Tibial nerve (tissue), 4 donors: ENCODE results near the gene STMND1. TPM values are rescaled to one million over a fixed set of nuclear protein-coding genes. Genes with fewer than 3 reads are reported as not detected.
"Not testable (repeated sequence)": the region's sequence is repeated elsewhere in the genome, so short reads cannot be mapped to it uniquely, and the experiment has no call there.

ENCODE experiments used
- DNase-seq, 2 donors: peaks; one replicate each; pipeline ENCODE4 v3.0.0-alpha.2; 2019; ENCODE audit warnings: low spot score in 2 of 2
- H3K27ac ChIP-seq, 4 donors: fragments of 200-600 bp; sonication (generic) in 3 of 4; one replicate each; pipeline ENCODE4 v1.5.1; 2017 to 2019; ENCODE audit warnings: mild to moderate bottlenecking in 1 of 4
- H3K27me3 ChIP-seq, 2 donors: fragments of 200-600 bp; sonication (generic) in 1 of 2; one replicate each; pipeline versions ENCODE4 v1.5.1 to v1.6.0; 2017 to 2019
- H3K36me3 ChIP-seq, 3 donors: fragments of 200-600 bp; sonication (generic); one replicate each; pipeline ENCODE4 v1.5.1; 2018 to 2019
- H3K4me1 ChIP-seq, 4 donors: fragments of 200-600 bp; sonication (generic) in 3 of 4; one replicate each; pipeline ENCODE4 v1.5.1; 2017 to 2019
- H3K4me3 ChIP-seq, 4 donors: fragments of 200-600 bp; sonication (generic) in 3 of 4; one replicate each; pipeline ENCODE4 v1.5.1; 2017 to 2019; ENCODE audit warnings: mild to moderate bottlenecking in 1 of 4, moderate library complexity in 1 of 4
- H3K9me3 ChIP-seq, 4 donors: fragments of 200-600 bp; sonication (generic) in 3 of 4; one replicate each; pipeline ENCODE4 v1.5.1; 2017 to 2019
- EP300 ChIP-seq, 2 donors: sonication (generic); formaldehyde crosslinking; IDR thresholded peaks; one replicate each; pipeline ENCODE4 v1.6.1; 2017; ENCODE audit warnings: antibody characterized with exemption in 2 of 2, mild to moderate bottlenecking in 1 of 2
- POLR2A ChIP-seq, 2 donors: fragments of 450-650 bp; IDR thresholded peaks; one replicate each; pipeline ENCODE4 v1.6.1; 2017; ENCODE audit warnings: antibody characterized with exemption in 2 of 2, mild to moderate bottlenecking in 2 of 2, moderate library complexity in 2 of 2
- WGBS, 2 donors: methylation state at CpG; one replicate each; pipeline ENCODE4 v1.1.5; 2018; 5-methylcytosine and 5-hydroxymethylcytosine counted together
- total RNA-seq, 4 donors: library from RNA; depleted of rRNA; stranded (reverse); fragments of >200 nt; gene quantifications; one replicate each; pipeline ENCODE4 v1.1.0, GENCODE V29; 2016
- TF ChIP-seq, protein P1 (sequence below), 5 experiments: fragments of 200-600 bp in 3 of 5; fragments of 450-650 bp in 2 of 5; sonication (generic) in 3 of 5; IDR thresholded peaks; one replicate each; pipeline ENCODE4 v1.5.1; 2016 to 2019; ENCODE audit warnings: antibody characterized with exemption in 5 of 5, mild to moderate bottlenecking in 3 of 5, moderate library complexity in 2 of 5

Gene STMND1
- total RNA-seq, 4 donors from 2014 or later = not detected

DNA sequence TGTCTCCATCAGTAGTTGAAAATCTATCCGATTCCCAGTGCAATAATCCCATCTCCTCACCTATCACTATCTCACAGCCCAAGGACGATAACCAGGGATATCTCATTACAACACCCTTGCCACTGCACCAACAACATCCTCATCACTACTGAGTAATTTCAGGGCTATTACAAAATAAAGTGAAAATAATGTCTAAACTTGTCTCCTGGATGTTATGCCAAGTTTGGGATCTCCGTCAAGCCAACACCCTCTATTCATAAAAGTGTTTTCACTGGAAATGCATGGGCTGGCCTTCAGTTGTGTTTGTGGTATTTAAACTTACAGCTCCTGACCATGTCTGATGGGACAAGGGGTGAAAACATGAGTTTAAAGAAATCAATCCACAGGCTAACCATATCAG is 42.0 kb upstream of the STMND1 start:
- H3K27ac ChIP-seq = no peak overlapping the region
- H3K4me3 ChIP-seq = no peak overlapping the region
- H3K36me3 ChIP-seq = no peaks in the 10 kb centered on the region
- WGBS, 2 donors = 79 to 80% methylated on average over 3 of the region's 3 CpGs
- H3K9me3 ChIP-seq = no peaks in the 10 kb centered on the region
- no peak for TF ChIP-seq POLR2A (IDR thresholded peaks at IDR 0.05)
- TF ChIP-seq, protein P1, sequence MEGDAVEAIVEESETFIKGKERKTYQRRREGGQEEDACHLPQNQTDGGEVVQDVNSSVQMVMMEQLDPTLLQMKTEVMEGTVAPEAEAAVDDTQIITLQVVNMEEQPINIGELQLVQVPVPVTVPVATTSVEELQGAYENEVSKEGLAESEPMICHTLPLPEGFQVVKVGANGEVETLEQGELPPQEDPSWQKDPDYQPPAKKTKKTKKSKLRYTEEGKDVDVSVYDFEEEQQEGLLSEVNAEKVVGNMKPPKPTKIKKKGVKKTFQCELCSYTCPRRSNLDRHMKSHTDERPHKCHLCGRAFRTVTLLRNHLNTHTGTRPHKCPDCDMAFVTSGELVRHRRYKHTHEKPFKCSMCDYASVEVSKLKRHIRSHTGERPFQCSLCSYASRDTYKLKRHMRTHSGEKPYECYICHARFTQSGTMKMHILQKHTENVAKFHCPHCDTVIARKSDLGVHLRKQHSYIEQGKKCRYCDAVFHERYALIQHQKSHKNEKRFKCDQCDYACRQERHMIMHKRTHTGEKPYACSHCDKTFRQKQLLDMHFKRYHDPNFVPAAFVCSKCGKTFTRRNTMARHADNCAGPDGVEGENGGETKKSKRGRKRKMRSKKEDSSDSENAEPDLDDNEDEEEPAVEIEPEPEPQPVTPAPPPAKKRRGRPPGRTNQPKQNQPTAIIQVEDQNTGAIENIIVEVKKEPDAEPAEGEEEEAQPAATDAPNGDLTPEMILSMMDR (IDR thresholded peaks at IDR 0.05) = no peak
- H3K4me1 ChIP-seq = no peaks in the 10 kb centered on the region
- H3K27me3 ChIP-seq = no peaks in the 10 kb centered on the region
- no peak for DNase-seq

DNA sequence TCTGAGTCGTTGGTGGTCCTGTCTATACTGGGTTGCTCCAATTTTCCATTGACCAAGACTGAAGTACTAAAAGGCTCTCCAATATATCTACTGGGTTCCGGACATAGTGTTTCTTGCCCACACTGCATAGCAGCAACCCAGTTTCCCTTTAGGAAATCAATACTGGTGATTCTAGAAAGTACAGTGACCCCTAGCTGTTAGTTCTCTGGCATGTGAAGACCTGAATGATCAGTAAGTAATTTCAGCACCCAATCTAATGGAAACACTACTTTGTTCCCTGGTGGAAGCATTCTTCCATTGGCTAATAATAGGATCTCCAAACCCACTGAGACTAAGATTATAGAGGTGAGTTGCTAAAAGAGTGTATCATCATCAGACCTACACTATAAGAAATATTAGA is 40.8 kb upstream of the STMND1 start:
- H3K4me3 ChIP-seq = no peak overlapping the region
- no peaks in the 10 kb centered on the region for H3K4me1 ChIP-seq
- H3K36me3 ChIP-seq = no peaks in the 10 kb centered on the region
- no peak for DNase-seq
- TF ChIP-seq EP300 (IDR thresholded peaks at IDR 0.05) (no peak), POLR2A (IDR thresholded peaks at IDR 0.05) (no peak)
- TF ChIP-seq, protein P1 (IDR thresholded peaks at IDR 0.05) = no peak
- H3K27ac ChIP-seq = no peak overlapping the region
- WGBS, 2 donors = 90 to 91% methylated on average over 2 of the region's 2 CpGs
- no peaks in the 10 kb centered on the region for H3K9me3 ChIP-seq
- no peaks in the 10 kb centered on the region for H3K27me3 ChIP-seq

DNA sequence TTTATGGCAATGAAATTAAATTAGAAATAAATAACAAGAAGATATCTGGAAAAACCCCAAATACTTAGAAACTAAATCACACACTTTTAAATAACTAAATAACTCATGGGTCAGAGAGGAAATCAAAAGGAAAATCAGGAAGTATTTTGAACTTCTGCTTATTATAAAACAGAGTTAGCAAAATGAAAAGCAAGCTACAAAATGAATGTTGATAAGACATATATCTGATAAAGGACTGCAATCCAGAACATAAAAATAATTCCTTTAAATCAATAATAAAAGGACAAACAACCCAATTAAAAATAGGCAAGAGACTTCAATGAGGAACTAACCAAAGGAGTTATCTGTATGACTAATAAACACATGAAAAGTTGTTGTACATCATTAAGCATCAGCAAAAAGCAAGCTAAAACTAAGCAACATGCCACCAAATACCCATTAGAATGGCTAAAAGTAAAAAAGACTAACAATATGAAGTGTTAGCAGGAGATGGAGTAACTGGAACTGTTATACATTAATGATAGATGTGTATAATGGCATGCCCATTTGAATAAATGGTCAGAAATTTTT is 38.9 kb upstream of the STMND1 start:
- H3K27ac ChIP-seq = no peak overlapping the region
- no peak for DNase-seq
- TF ChIP-seq, protein P1 (IDR thresholded peaks at IDR 0.05) = no peak
- TF ChIP-seq POLR2A (IDR thresholded peaks at IDR 0.05) (no peak), EP300 (IDR thresholded peaks at IDR 0.05) (no peak)
- H3K36me3 ChIP-seq = no peaks in the 10 kb centered on the region
- no peaks in the 10 kb centered on the region for H3K27me3 ChIP-seq
- H3K4me3 ChIP-seq = no peak overlapping the region
- H3K4me1 ChIP-seq = no peaks in the 10 kb centered on the region
- no peaks in the 10 kb centered on the region for H3K9me3 ChIP-seq

DNA sequence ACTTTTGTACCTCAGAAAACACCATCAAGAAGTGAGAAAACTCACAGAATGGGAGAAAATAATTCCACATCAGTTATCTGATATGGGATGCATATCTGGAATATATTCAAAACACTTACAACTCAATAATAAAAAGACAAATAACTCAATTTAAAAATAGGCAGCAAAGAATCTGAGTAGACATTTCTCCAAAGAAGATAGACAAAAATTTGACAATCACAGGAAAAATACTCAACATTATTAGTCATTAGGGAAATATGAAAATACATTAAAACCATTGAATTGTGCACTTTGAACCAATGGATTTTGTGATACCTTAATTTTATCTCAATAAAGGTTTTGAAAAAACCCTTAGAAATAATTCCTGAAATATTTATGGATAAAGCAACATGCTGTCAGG is 36.9 kb upstream of the STMND1 start:
- H3K4me1 ChIP-seq = no peaks in the 10 kb centered on the region
- no peaks in the 10 kb centered on the region for H3K36me3 ChIP-seq
- no peak overlapping the region for H3K27ac ChIP-seq
- peaks cover 0 to 14% (median 0%) of the 10 kb centered on the region in 4 donors for H3K9me3 ChIP-seq
- no peaks in the 10 kb centered on the region for H3K27me3 ChIP-seq
- TF ChIP-seq EP300 (IDR thresholded peaks at IDR 0.05) = no peak
- TF ChIP-seq POLR2A (IDR thresholded peaks at IDR 0.05) = no peak
- TF ChIP-seq, protein P1 (IDR thresholded peaks at IDR 0.05) = no peak
- no peak overlapping the region for H3K4me3 ChIP-seq
- no peak for DNase-seq

DNA sequence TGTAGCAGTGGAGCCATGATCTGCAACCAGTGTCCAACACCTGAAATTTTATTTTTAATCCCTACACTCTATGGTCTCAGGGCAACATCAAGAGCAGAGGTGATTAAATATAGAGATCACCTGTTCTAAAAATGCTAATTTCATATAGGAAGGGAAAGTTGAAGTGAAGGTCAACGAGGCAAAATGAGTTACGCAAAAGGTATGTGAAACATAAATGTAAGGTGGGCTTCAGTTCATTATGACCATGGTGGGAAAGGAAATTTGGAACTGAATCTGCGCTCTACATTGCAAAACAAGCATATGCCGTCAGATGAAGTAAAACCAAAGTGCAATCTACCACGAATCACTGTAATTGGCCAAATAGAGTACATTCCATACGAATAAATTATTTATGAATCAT is 35.2 kb upstream of the STMND1 start:
- H3K36me3 ChIP-seq = no peaks in the 10 kb centered on the region
- no peaks in the 10 kb centered on the region for H3K27me3 ChIP-seq
- H3K27ac ChIP-seq = no peak overlapping the region
- H3K9me3 ChIP-seq = peaks cover 0 to 17% (median 0%) of the 10 kb centered on the region in 4 donors
- no peak overlapping the region for H3K4me3 ChIP-seq
- TF ChIP-seq POLR2A (IDR thresholded peaks at IDR 0.05) (no peak), EP300 (IDR thresholded peaks at IDR 0.05) (no peak)
- TF ChIP-seq, protein P1 (IDR thresholded peaks at IDR 0.05) = no peak
- 78 to 82% methylated on average over 6 of the region's 6 CpGs for WGBS, 2 donors
- no peak for DNase-seq
- H3K4me1 ChIP-seq = no peaks in the 10 kb centered on the region

DNA sequence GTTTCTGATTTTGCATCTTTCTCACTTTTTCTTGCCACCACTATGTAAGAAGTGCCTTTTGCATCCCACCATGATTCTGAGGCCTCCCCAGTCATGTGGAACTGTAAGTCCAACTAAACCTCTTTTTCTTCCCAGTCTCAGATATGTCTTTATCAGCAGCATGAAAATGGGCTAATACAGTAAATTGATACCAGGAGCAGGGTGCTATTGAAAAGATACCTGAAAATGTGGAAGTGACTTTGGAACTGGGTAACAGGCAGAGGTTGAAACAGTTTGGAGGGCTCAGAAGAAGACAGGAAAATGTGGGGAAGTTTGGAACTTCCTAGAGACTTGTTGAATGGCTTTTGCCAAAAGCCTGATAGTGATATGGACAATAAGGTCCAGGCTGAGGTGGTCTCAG is 32.9 kb upstream of the STMND1 start:
- not testable (repeated sequence) for H3K4me1 ChIP-seq, H3K36me3 ChIP-seq

DNA sequence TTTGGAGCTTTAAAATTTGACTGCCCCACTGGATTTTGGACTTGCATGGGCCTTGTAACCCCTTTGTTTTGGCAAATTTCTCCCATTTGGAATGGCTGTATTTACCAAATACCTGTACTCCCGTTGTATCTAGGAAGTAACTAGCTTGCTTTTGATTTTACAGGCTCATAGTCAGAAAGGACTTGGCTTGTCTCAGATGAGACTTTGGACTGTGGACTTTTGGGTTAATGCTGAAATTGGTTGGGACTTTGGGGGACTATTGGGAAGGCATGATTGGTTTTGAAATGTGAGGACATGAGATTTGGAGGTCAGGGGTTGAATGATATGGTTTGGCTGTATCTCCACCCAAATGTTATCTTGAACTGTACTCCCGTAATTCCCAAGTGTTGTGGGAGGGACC is 31.4 kb upstream of the STMND1 start:
- not testable (repeated sequence) for H3K4me1 ChIP-seq, H3K27ac ChIP-seq, H3K4me3 ChIP-seq, DNase-seq, H3K27me3 ChIP-seq, H3K36me3 ChIP-seq
- peaks cover 0 to 31% (median 0%) of the 10 kb centered on the region in 4 donors for H3K9me3 ChIP-seq
- 79 to 81% methylated on average over 2 of the region's 2 CpGs for WGBS, 2 donors

More for the DNA sequence above, 32.9 kb upstream of the STMND1 start:
- H3K4me3 ChIP-seq, H3K27me3 ChIP-seq, H3K27ac ChIP-seq, DNase-seq: not testable (repeated sequence)
- peaks cover 0 to 29% (median 0%) of the 10 kb centered on the region in 4 donors for H3K9me3 ChIP-seq

DNA sequence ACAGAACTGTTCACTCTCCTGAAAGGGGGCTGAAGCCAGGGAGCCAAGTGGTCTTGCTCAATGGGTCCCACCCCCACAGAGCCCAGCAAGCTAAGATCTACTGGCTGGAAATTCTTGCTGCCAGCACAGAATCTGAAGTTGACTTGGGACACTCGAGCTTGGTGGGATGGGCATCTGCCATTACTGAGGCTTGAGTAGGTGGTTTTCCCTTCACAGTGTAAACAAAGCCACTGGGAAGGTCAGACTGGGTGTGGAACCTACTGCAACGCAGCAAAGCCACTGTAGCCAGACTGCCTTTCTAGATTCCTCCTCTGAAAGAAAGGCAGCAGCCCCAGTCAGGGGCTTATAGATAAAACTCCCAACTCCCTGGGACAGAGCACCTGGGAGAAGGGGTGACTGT is 28.3 kb upstream of the STMND1 start:
- H3K36me3 ChIP-seq, H3K27me3 ChIP-seq, H3K4me1 ChIP-seq, H3K4me3 ChIP-seq, H3K27ac ChIP-seq, DNase-seq: not testable (repeated sequence)
- peaks cover 0 to 36% (median 0%) of the 10 kb centered on the region in 4 donors for H3K9me3 ChIP-seq
- 47 to 53% methylated on average over 2 of the region's 2 CpGs for WGBS, 2 donors
